GM18511 (cell line): ENCODE results near the gene SLC5A5.
"Not testable (repeated sequence)": the region's sequence is repeated elsewhere in the genome, so short reads cannot be mapped to it uniquely, and the experiment has no call there.

Source experiments
- ATAC-seq: cut with Tn5 transposase; IDR thresholded peaks from one replicate; pipeline ENCODE4 v1.9.1; 2021; ENCODE audit warnings: mild to moderate bottlenecking, moderate library complexity; ENCODE audit not compliant: unreplicated experiment

The SLC5A5 gene

DNA sequence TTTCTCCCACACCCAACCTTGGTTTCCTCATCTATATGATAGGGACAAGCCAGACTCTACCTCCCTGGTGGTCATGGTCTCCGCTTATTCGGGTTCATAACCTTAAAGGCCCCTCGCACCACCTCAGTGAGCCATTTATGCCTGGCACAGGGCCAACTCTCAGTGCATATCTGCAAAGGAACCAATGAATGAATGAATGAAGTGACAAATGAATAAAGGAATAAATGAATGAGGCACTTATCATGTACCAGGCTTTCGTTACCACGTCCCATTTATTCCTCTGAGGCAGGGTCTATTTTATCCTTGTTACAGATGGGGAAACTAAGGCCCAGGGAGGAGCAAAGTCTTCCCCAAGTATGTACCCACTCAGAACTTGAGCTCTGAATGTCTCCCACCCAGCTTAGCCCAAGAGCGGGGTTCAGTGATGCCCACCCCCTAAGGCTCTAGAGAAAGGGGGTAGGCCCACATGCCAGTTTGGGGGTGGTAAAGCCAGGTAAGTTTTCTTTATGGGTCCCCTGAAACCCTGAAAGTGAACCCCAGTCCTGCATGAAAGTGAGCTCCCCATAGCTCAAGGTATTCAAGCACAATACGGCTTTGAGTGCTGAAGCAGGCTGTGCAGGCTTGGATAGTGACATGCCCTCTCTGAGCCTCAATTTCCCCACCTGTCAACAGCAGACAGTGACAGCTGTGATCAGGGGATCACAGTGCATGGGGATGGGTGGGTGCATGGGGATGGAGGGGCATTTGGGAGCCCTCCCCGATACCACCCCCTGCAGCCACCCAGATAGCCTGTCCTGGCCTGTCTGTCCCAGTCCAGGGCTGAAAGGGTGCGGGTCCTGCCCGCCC lies 490 bp upstream of the SLC5A5 start:
- no peak for ATAC-seq

DNA sequence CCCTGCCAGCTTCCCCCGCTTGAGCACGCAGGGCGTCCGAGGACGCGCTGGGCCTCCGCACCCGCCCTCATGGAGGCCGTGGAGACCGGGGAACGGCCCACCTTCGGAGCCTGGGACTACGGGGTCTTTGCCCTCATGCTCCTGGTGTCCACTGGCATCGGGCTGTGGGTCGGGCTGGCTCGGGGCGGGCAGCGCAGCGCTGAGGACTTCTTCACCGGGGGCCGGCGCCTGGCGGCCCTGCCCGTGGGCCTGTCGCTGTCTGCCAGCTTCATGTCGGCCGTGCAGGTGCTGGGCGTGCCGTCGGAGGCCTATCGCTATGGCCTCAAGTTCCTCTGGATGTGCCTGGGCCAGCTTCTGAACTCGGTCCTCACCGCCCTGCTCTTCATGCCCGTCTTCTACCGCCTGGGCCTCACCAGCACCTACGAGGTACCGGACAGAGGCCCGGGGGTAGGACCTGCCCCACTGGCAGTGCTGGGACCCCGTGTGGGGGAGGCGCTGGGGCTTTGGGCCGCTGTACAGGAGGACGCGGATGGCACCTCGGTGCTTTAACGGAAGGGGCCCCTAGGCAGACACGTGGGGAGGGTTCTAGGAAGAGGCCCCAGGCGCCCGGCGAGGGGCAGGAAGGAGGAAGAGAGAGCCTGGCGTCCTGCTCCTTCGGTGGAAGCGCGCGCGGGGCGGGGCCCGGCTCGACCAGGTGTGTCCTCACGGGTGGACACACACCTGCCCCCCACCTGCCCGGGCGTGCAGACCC lies 681 bp downstream of the SLC5A5 start:
- ATAC-seq: no peak

GRCh38 chr19:17873786-17874757 lies 2.3 kb downstream of the SLC5A5 start:
- ATAC-seq: no peak

GRCh38 chr19:17874758-17875135 lies 3.0 kb downstream of the SLC5A5 start:
- ATAC-seq: no peak

DNA sequence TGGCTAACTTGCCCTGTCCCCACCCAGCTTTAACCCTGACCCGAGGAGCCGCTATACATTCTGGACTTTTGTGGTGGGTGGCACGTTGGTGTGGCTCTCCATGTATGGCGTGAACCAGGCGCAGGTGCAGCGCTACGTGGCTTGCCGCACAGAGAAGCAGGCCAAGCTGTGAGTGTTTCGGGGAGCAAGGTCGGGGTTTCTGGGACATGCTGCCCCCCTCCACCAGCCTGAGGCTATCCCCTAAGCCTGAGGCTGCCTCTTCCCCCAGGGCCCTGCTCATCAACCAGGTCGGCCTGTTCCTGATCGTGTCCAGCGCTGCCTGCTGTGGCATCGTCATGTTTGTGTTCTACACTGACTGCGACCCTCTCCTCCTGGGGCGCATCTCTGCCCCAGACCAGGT lies 6.0 kb downstream of the SLC5A5 start:
- no peak for ATAC-seq

DNA sequence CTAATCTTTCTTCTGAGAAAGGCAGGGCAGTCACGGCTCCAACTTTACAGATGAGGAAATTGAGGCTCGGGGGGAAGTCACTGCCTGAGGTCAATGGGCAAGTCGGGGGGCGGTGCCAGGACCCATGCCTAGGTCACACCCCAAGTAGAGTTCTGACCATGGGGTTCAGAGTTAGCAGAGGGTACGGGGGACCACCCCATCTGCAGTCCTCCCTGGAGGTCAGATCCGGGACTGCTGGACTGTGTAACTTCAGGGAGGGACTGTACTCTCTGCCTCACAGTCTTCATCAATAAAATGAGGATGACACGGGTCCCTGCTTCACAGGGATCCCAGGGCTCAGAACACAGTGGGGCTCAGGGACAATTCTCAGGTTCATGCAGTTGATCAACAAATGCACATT lies 7.7 kb downstream of the SLC5A5 start:
- ATAC-seq: no peak

GRCh38 chr19:17881701-17882100 lies 10.0 kb downstream of the SLC5A5 start:
- ATAC-seq: no peak

GRCh38 chr19:17883627-17884410 lies 12.1 kb downstream of the SLC5A5 start:
- no peak for ATAC-seq

- no peak for ATAC-seq
Measured at GRCh38 chr19:17886515-17886914, 14.8 kb downstream of the SLC5A5 start.

DNA sequence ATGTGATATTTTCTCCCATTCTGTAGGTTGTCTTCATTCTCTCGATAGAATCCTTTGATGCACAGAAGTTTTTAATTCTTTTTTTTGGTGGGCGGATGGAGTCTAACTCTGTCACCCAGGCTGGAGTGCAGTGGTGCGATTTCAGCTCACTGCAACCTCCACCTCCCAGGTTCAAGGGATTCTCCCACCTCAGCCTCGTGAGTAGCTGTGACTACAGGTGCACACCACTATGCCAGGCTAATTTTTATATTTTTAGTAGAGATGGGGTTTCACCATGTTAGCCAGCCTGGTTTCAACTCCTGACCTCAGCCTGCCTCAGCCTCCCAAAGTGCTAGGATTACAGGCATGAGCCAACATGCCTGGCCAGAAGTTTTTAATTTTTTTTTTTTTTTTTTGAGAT lies 15.5 kb downstream of the SLC5A5 start:
- ATAC-seq: not testable (repeated sequence)

DNA sequence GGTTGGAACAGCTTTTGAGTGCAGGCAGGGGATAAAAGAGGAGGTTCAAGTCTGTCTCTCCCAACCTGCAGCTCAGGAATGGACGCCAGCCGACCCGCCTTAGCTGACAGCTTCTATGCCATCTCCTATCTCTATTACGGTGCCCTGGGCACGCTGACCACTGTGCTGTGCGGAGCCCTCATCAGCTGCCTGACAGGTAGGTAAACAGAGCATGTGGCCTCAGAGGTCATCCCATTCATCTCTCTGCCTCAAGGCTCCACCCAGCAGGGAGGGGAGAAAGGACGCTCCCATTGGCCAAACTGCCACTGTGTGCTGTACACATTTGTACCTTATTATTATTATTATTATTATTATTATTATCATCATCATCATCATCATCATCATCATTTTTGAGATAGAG lies 16.5 kb downstream of the SLC5A5 start:
- ATAC-seq: no peak

GRCh38 chr19:17889609-17890214 lies 18.0 kb downstream of the SLC5A5 start:
- ATAC-seq: no peak

GRCh38 chr19:17893766-17894165 lies 22.0 kb downstream of the SLC5A5 start:
- no peak for ATAC-seq

- ATAC-seq: no peak
Measured at GRCh38 chr19:17902701-17903100, 31.0 kb downstream of the SLC5A5 start.

DNA sequence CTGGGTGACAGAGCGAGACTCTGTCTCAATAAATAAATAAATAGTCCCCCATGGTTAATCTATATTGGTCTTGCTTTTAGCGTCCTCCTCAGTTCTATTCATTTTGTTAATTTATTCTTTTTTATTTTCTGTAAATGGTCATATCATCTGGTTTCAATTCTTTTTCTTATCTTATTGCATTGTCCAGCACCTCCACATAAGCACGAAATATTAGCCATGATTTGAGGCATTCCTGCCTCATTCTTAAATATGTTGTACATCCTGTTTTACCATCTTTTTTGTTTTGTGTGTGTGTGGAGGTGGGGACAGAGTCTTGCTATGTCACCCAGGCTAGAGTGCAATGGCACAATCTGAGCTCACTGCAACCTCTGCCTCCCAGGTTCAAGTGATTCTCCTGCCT lies 36.5 kb downstream of the SLC5A5 start:
- ATAC-seq: no peak

- no peak for ATAC-seq
Measured at GRCh38 chr19:17909003-17909732, 37.4 kb downstream of the SLC5A5 start.

DNA sequence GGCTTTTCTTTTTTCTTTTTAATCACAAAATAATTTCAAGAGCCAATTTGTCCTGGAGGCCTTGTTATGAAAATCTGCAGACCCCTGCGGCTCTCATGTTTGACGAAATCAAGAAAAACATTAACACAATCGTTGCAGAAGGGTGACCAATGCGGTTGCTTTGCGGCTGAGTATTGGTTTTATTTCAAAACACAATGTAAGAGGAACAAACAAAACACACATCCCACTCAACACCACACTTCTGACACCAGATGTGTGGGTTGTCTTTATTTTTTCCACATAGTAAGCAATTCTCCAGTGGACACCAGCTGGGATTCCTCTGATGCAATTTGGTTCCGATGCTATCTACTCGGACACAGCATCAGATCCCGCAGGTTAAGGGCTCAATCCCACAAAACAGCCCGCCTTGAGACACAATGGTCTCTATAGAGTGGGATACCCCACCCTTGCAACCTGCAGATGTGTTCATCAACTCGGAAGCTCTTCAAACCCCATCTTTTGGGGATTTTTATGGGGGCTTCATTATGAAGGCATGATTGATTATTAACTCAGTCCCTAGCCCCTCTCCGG lies 39.1 kb downstream of the SLC5A5 start:
- ATAC-seq: no peak

DNA sequence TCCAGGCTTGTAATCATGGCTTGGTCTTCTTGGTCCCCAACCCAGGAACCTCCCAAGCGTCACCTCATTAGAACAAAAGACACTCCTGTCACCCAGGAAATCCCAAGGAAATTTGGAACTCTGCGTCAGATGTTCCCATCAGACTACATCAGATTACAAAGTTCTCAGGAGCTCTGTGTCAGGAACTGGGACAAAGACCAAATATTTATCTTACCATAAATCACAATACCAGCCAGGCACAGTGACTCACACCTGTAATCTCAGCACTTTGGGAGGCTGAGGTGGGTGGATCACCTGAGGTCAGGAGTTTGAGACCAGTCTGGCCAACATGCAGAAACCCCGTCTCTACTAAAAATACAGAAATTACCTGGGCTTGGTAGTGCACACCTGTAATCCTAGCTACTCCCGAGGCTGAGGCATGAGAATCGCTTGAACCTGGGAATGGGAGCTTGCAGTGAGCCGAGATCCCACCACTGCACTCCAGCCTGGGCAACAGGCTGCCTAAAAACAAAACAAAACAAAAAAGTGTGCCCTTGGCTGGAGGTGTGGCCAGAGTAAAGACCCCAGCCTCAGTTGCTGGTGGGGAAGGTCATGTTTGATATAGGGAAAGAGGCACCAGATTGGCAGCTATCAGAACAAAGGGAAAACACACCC lies 44.3 kb downstream of the SLC5A5 start:
- ATAC-seq: no peak
